NB4 (cell line): ENCODE data around the gene RARA.
"Not testable (repeated sequence)": the region's sequence is repeated elsewhere in the genome, so short reads cannot be mapped to it uniquely, and the experiment has no call there.

Experiments used
- DNase-seq: peaks from one replicate; pipeline ENCODE4 v3.0.0; 2010; ENCODE audit warnings: low read depth
- H3K4me3 ChIP-seq: one replicate; pipeline ENCODE4 v1.5.1; 2011; ENCODE audit warnings: mild to moderate bottlenecking, low read depth, low read length, moderate library complexity
- CTCF ChIP-seq: IDR thresholded peaks from one replicate; pipeline ENCODE4 v1.5.1; 2012; ENCODE audit warnings: low read depth, low read length
- MAX ChIP-seq: IDR thresholded peaks from 2 replicates; pipeline ENCODE4 v1.6.1; 2011; ENCODE audit warnings: low read depth, low read length
- MYC ChIP-seq: IDR thresholded peaks from 2 replicates; pipeline ENCODE4 v1.6.1; 2011; ENCODE audit warnings: low read depth, low read length
- POLR2A ChIP-seq: IDR thresholded peaks from 2 replicates; pipeline ENCODE4 v1.6.1; 2011; ENCODE audit warnings: mild to moderate bottlenecking; ENCODE audit not compliant: insufficient read length; ENCODE audit errors: extremely low read depth

Gene RARA

GRCh38 chr17:40382251-40382650, 73.3 kb downstream of the RARA start:
- DNase-seq = no peak
- TF ChIP-seq POLR2A (no peak), MAX (no peak), CTCF (no peak), MYC (no peak)
- no peak overlapping the region for H3K4me3 ChIP-seq

DNA sequence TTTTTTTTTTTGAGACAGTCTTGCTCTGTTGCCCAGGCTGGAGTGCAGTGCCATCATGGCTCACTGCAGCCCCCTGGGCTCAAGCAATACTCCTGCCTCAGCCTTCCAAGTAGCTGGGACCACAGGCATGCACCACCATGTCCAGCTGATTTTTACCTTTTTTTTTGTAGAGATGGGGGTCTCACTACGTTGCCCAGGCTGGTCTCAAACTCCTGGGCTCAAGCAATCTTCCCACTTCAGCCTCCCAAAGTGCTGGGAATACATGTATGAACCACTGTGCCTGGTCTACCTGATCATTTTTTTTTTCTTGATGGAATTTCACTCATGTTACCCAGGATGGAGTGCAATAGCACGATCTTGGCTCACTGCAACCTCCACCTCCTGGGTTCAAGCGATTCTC, 77.6 kb downstream of the RARA start:
- H3K4me3 ChIP-seq, DNase-seq: not testable (repeated sequence)

DNA sequence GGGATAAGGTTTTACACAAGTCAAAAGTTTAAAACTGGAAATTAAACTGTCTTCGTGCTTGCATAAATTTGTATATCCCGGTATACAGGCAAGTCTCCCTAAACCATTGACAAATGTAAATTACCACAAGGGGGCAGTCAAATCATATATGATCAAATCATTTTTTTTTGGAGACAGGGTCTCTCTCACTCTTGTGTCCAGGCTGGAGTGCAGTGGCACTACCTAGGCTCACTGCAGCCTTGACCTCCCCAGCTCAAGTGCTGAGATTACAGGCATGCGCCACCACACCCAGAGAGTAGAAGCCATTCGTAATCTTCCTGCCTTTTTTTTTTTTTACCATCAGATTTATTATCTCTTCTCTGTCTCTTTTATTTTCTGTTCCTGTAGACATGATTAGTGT, 90.2 kb downstream of the RARA start:
- TF ChIP-seq MAX = no peak
- no peak for TF ChIP-seq POLR2A
- peak; percentile 28 for TF ChIP-seq CTCF
- no peak for TF ChIP-seq MYC
- peak; percentile 67 for DNase-seq
- no peak overlapping the region for H3K4me3 ChIP-seq

GRCh38 chr17:40402668-40403067, 93.7 kb downstream of the RARA start:
- H3K4me3 ChIP-seq = no peak overlapping the region
- DNase-seq = no peak
- TF ChIP-seq MAX = no peak
- TF ChIP-seq MYC = no peak
- no peak for TF ChIP-seq POLR2A
- TF ChIP-seq CTCF = no peak

- DNase-seq = no peak
- H3K4me3 ChIP-seq = no peak overlapping the region
- TF ChIP-seq POLR2A (no peak), CTCF (no peak), MYC (no peak), MAX (no peak)
These were observed 95.0 kb downstream of the RARA start for GRCh38 chr17:40404003-40404402.
